Keratinocyte (primary cell): Measurements from ENCODE around the gene CATSPER4. TPM values are rescaled to one million over a fixed set of nuclear protein-coding genes. Genes with fewer than 3 reads are reported as not detected.

Experiments used
- DNase-seq: peaks from one replicate; pipeline ENCODE4 v3.0.0-alpha.2; 2011; ENCODE audit warnings: low read depth, missing footprints, low spot score
- FAIRE-seq: peaks from 2 replicates; lab custom pipeline; 2011; peaks lifted over from hg19 to GRCh38; lab: Jason Lieb, UNC
- H2AFZ ChIP-seq: 2 replicates; pipeline ENCODE4 v1.6.0; 2012; ENCODE audit warnings: low read length, control low read depth, inconsistent platforms; ENCODE audit not compliant: control insufficient read depth
- H3K27ac ChIP-seq: 2 replicates; pipeline ENCODE4 v1.5.1; 2011; ENCODE audit warnings: low read length; ENCODE audit not compliant: control insufficient read depth, insufficient read depth
- H3K27me3 ChIP-seq: 3 replicates; pipeline ENCODE4 v1.6.0; 2011; ENCODE audit warnings: low read length; ENCODE audit not compliant: control insufficient read depth, insufficient read depth; ENCODE audit errors: extremely low read depth
- H3K36me3 ChIP-seq, 2 experiments: 2 replicates in 1 of 2; 3 replicates in 1 of 2; pipeline ENCODE4 v1.5.1; 2011; ENCODE audit warnings: low read length in 2 of 2, mild to moderate bottlenecking in 1 of 2; ENCODE audit not compliant: control insufficient read depth in 2 of 2, insufficient read depth in 2 of 2; ENCODE audit errors: extremely low read depth in 1 of 2
- H3K4me1 ChIP-seq: 3 replicates; pipeline ENCODE4 v1.5.1; 2011; ENCODE audit warnings: low read length; ENCODE audit not compliant: control insufficient read depth, insufficient read depth; ENCODE audit errors: extremely low read depth
- H3K4me2 ChIP-seq: 3 replicates; pipeline ENCODE4 v1.6.0; 2011; ENCODE audit warnings: low read depth, low read length; ENCODE audit not compliant: control insufficient read depth, insufficient read depth; ENCODE audit errors: extremely low read depth
- H3K4me3 ChIP-seq, 3 experiments: fragments of 200-600 bp in 1 of 3; sonication (generic) in 1 of 3; 2 replicates in 2 of 3; 3 replicates in 1 of 3; pipeline ENCODE4 v1.5.1; 2011 to 2016; ENCODE audit warnings: low read length in 3 of 3, mild to moderate bottlenecking in 3 of 3, control low read depth in 2 of 3, inconsistent platforms in 1 of 3, low read depth in 1 of 3, mixed read lengths in 1 of 3, mixed run types in 1 of 3, moderate library complexity in 1 of 3; ENCODE audit not compliant: control insufficient read depth in 2 of 3, insufficient read depth in 2 of 3; ENCODE audit errors: extremely low read depth in 1 of 3
- H3K79me2 ChIP-seq: 2 replicates; pipeline ENCODE4 v1.6.0; 2012; ENCODE audit warnings: low read length; ENCODE audit not compliant: control insufficient read depth, insufficient read depth
- H3K9ac ChIP-seq: 3 replicates; pipeline ENCODE4 v1.6.0; 2011; ENCODE audit warnings: low read length; ENCODE audit not compliant: control insufficient read depth, insufficient read depth; ENCODE audit errors: extremely low read depth
- H3K9me1 ChIP-seq: 3 replicates; pipeline ENCODE4 v1.6.0; 2011; ENCODE audit warnings: low read length; ENCODE audit not compliant: control insufficient read depth, insufficient read depth; ENCODE audit errors: extremely low read depth
- H3K9me3 ChIP-seq: 2 replicates; pipeline ENCODE4 v1.5.1; 2012; ENCODE audit warnings: low read depth, low read length; ENCODE audit not compliant: control insufficient read depth
- H4K20me1 ChIP-seq: 3 replicates; pipeline ENCODE4 v1.6.0; 2011; ENCODE audit warnings: low read length; ENCODE audit not compliant: control insufficient read depth, insufficient read depth; ENCODE audit errors: extremely low read depth
- CTCF ChIP-seq, 3 experiments: IDR thresholded peaks in 1 of 3; conservative IDR thresholded peaks in 1 of 3; optimal IDR thresholded peaks in 1 of 3; 2 replicates in 2 of 3; 3 replicates in 1 of 3; pipeline versions ENCODE3 to v1.5.1; 2011; ENCODE audit warnings: low read length in 3 of 3, mild to moderate bottlenecking in 3 of 3, moderate library complexity in 2 of 3, control low read depth in 1 of 3, inconsistent platforms in 1 of 3; ENCODE audit not compliant: insufficient read depth in 2 of 3; ENCODE audit errors: extremely low read depth in 1 of 3
- EZH2 ChIP-seq: IDR thresholded peaks from one replicate; pipeline ENCODE4 v1.6.1; 2012; ENCODE audit warnings: inconsistent platforms, mild to moderate bottlenecking, low read length, moderate library complexity
- dilution Hi-C: fragments of 300-500 bp; cut with MboI; formaldehyde crosslinking; loops from one replicate; pipeline ENCODE4 v1.7.0; 2020; ENCODE audit warnings: low sequenced_read_pairs; ENCODE audit not compliant: extremely low pct_ligation_motif_present
- polyA plus RNA-seq, 5 experiments: library from polyadenylated mRNA; depleted of rRNA in 3 of 5; stranded (reverse) in 3 of 5; stranded (forward) in 1 of 5; unstranded in 1 of 5; fragments of >200 nt; gene quantifications; 1 replicate in 1 of 5; 2 replicates in 3 of 5; 3 replicates in 1 of 5; pipeline versions ENCODE4 v1.2.1 to v1.2.3, GENCODE V29; 2011 to 2012; ENCODE audit warnings: missing spikeins in 2 of 5, low read depth in 1 of 5, low replicate concordance in 1 of 5

Gene CATSPER4
- polyA plus RNA-seq, 1 donor (not counting 4 experiments of a cell fraction or from before 2014, with no cell fraction given) = 0.04 TPM

- DNase-seq (peak; percentile 55), FAIRE-seq (peak; percentile 39)
- Histone ChIP-seq H3K4me1 (peaks cover 11% of the 10 kb centered on the region), H3K27me3 (no peaks in the 10 kb centered on the region), H3K27ac (peak within 1 kb of the TSS; percentile 60), H3K36me3 (peaks cover 0 to 10% of the 10 kb centered on the region in 2 experiments), H3K9me3 (no peaks in the 10 kb centered on the region), H3K4me3 (peak within 1 kb of the TSS; percentile 64 to 94 (median 80)), H2AFZ (peak within 1 kb of the TSS; percentile 85), H3K4me2 (peak within 1 kb of the TSS; percentile 78), H4K20me1 (no peaks in the 10 kb centered on the region), H3K9me1 (no peaks in the 10 kb centered on the region), H3K79me2 (peaks cover 17% of the 10 kb centered on the region), H3K9ac (peak within 1 kb of the TSS; percentile 89)
- dilution Hi-C loops = no loop called here
- TF ChIP-seq EZH2 (no peak), CTCF (optimal IDR thresholded peaks at IDR 0.05 in 1 of 3, IDR thresholded peaks at IDR 0.05 in 1 of 3, conservative IDR thresholded peaks at IDR 0.05 in 1 of 3; ENCODE audit: extremely low read depth in 1 of 3, insufficient read depth in 2 of 3, low read length in 3 of 3) (peak; percentile 77 to 99 (median 92))
These were observed 20.5 kb upstream of the CATSPER4 start, which contains the start of gene ZNF593 for GRCh38 chr1:26169669-26170471. Gene ZNF593, plus strand, starts transcription at chr1:26169908. Its CDS starts 76 bp downstream, at chr1:26169984.

- H3K9me3 ChIP-seq = no peaks in the 10 kb centered on the region
- no peaks in the 10 kb centered on the region for H3K27me3 ChIP-seq
- DNase-seq (no peak), FAIRE-seq (no peak)
- peak overlapping the region; percentile 89 for H3K9ac ChIP-seq
- peak overlapping the region; percentile 60 for H3K27ac ChIP-seq
- peaks cover 0 to 10% of the 10 kb centered on the region in 2 experiments for H3K36me3 ChIP-seq
- H3K4me1 ChIP-seq = peaks cover 11% of the 10 kb centered on the region
- TF ChIP-seq EZH2 (no peak), CTCF (optimal IDR thresholded peaks at IDR 0.05 in 1 of 3, IDR thresholded peaks at IDR 0.05 in 1 of 3, conservative IDR thresholded peaks at IDR 0.05 in 1 of 3; ENCODE audit: extremely low read depth in 1 of 3, insufficient read depth in 2 of 3, low read length in 3 of 3) (no peak)
- H4K20me1 ChIP-seq = no peaks in the 10 kb centered on the region
- H3K79me2 ChIP-seq = peaks cover 17% of the 10 kb centered on the region
- H3K4me2 ChIP-seq = peak overlapping the region; percentile 78
- peak overlapping the region; percentile 64 to 94 (median 80) for H3K4me3 ChIP-seq
- H2AFZ ChIP-seq = peak overlapping the region; percentile 85
- H3K9me1 ChIP-seq = no peaks in the 10 kb centered on the region
- dilution Hi-C loops = no loop called here
These were observed 20.0 kb upstream of the CATSPER4 start for GRCh38 chr1:26170472-26170821.
